GM21723 (cell line): Measurements from ENCODE around the gene IQCM.
"Not testable (repeated sequence)": the region's sequence is repeated elsewhere in the genome, so short reads cannot be mapped to it uniquely, and the experiment has no call there.

Experiments used
- ATAC-seq: cut with Tn5 transposase; IDR thresholded peaks from one replicate; pipeline ENCODE4 v1.9.1; 2021; ENCODE audit warnings: mild to moderate bottlenecking, moderate library complexity; ENCODE audit not compliant: unreplicated experiment

Gene IQCM

GRCh38 chr4:149493492-149493891 is 322.2 kb downstream of the IQCM start:
- no peak for ATAC-seq

- ATAC-seq, result no peak
These were observed 326.3 kb downstream of the IQCM start for GRCh38 chr4:149489321-149489720.

- ATAC-seq, result no peak
These were observed 328.8 kb downstream of the IQCM start for GRCh38 chr4:149486861-149487260.

DNA sequence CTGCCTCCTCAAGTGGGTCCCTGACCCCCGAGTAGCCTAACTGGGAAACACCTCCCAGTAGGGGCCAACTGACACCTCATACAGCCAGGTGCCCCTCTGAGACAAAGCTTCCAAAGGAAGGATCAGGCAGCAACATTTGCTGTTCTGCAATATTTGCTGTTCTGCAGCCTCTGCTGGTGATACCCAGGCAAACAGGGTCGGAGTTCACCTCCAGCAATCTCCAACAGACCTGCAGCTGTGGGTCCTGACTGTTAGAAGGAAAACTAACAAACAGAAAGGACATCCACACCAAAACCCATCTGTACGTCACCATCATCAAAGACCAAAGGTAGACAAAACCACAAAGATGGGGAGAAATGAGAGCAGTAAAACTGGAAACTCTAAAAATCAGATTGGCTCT is 347.0 kb downstream of the IQCM start:
- not testable (repeated sequence) for ATAC-seq

DNA sequence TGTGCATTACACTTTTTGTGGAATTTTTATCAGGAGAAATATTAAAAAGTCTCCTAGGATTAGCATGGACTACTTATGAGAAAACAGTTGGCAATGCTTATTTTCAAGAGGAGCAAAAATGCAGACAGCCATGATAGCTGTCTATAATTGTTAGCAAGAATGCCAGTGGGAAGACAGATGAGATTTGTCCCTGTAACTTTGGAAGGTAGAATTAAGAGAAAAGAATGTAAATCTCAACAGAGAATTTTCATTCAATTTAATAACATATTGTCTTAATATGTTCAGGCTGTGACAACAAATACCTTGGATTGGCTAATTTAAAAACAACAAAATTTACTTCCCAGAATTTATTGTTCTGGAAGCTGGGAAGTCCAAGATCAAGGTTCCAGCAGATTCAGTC is 349.2 kb downstream of the IQCM start:
- no peak for ATAC-seq

DNA sequence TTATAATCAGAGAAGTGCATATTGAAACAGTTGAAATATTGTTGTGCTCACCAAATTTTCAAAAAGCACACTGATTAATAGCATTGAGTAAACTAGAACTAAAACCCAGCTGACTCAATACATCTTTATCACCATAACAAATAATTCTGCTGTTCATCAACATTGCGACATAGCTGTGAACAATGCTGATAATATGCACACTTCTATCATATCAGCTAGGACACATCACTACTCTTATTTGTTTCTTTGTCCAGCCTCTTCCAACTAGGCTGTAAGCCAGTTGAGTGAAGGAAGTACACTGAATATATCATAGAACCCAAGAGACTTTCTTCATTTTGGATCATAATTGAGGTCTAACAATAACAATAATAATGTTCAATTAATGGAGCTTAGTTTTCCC is 349.7 kb downstream of the IQCM start:
- no peak for ATAC-seq

- no peak for ATAC-seq
These were observed 372.1 kb downstream of the IQCM start for GRCh38 chr4:149443537-149443936.

DNA sequence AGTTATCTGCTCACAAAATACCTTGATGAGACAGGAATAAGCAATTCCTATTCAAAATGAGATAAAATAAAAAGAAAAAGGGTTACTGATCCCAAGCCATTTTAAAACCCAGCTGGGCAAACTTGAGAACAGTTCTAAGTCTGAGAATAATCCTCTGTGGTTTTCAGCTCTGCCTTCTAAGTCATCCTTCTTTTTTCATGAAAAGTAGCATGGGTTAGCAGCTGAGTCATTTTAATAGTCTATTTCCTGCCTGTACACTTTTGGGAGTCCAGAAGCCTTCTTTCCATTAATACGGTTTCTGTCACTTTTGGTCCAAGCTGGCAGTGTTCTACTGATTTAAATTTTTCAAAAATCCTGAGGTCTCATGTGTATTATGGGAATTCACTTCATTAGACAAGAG is 374.3 kb downstream of the IQCM start:
- ATAC-seq, result no peak

GRCh38 chr4:149426461-149426860 is 389.2 kb downstream of the IQCM start:
- no peak for ATAC-seq

DNA sequence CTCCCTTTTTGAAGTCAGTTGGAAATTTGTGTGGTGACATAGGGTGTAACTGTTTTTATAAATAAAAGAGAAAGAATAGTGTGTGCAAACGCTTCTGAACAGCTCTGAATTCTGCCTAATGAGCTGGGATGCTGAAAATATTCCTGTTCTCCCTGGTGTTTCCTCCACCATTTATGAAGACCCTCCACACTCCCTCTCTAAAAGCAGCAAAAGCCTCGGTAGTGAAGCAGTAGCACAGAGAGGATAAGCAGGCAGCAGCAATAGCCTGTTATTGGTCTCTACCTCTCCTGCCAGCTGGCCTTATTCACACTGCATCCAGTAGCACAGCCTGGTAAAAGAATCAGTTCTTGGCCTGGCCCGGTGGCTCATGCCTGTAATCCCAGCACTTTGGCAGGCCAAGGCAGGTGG is 406.1 kb downstream of the IQCM start:
- no peak for ATAC-seq

DNA sequence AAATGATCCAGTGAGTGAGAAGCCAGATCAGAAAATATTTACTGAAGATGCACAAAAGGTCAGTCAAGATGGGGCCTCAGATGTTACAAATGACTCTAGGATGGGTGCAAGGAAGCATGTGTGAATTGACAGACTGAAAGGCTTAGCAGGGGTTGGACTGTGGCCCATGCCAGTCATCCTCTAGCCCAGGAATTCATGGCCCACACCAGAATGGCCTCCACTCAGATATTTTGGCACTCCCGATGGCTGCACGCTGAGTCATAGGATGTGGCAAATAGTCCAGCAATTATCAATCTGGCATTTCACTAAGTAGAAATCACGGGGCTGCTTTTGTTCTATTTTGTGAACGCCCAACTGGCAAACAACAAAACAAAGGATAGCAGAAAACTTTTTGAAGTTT is 406.5 kb downstream of the IQCM start:
- ATAC-seq, result no peak

GRCh38 chr4:149404143-149404542 is 411.5 kb downstream of the IQCM start:
- no peak for ATAC-seq

DNA sequence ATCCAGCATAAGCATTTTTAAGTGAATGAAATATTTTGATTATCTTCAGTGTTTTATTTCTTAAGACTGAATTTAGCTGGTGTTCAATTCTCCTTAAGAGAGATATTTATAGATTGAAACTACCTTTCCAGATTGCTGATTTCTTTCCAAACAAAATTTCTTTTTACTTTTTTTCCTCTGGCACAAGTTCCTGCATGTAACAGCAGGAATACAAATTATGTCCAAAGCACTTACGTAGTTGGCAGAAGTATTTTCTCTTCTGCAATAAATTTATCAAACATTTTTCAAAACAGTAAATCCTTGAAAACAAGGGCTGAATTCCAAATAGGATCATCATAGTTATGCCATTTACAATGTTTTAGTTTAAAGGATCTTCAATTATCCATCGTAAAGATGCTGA is 412.6 kb downstream of the IQCM start:
- no peak for ATAC-seq

DNA sequence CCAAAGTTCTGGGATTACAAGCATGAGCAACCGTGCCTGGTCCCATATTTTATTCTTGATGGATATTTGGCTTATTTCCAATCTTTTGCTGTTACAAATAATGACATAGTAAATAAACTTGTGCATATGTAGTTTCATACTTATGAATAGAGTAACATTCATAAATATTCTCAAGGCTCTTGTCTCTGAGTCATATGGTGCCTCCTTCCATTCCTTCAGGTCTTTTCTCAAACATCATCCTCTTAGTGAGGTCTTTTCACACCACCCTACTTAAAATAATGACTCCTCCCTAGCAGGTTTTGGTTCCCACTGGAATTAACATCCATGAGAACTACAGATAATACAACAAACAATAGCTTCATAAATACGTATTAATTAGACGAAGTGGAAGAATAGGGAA is 416.6 kb downstream of the IQCM start:
- no peak for ATAC-seq

- peak; percentile 82 for ATAC-seq
These were observed 444.7 kb downstream of the IQCM start for GRCh38 chr4:149370785-149371420.

- ATAC-seq, result no peak
These were observed 445.6 kb downstream of the IQCM start for GRCh38 chr4:149370002-149370401.

DNA sequence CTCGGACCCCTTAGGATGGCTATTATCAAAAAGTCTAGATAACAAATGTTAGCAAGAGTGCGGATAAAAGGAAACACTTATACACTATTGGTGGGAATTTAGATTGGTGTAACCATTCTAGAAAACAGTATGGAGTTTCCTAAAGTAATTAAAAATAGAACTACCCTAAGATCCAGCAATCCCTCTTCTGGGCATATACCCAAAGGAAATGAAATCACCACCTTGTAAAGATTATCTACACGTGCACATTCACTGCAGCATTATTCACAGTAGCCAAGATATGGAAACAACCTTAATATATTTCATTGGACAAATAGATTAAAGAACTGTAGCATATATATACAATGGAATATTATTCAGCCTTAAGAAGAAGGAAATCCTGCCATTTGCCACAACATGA is 462.4 kb downstream of the IQCM start:
- ATAC-seq, result no peak

DNA sequence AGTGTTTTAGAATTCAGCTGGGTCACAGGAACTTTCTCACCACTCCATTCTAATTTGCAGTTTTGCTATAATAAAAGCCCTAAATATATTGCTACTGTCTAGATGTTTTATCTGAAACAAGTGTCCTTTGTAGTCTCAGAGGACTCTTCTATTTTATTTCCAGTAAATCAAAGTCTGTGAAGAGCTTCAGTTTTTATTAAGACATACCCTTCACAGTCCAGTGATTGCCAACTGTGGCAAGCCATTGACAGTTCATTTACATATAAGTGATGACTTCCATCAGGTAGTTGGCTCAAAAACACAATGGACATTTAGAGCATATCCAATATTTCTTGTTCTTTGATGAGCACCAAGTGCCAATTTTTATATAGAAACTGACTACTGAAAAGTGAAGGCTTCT is 466.1 kb downstream of the IQCM start:
- ATAC-seq, result no peak

DNA sequence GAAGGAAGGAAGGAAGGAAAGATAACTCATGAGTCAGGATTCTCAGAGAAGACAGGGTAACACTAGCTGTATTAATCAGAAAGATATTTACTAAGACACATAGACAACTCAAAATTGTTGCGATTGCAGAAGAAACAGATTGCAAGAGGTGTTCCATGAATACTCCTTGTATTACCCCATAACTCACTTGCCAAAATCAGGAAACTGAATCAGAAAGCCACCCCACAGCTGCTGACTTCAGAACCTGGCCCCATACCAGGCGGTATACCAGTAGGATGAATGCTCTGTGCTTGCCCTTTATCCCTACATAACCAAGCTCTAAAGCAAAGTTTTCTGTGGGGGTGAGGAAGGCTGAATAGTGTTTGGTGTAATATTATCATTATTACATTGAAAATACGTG is 468.5 kb downstream of the IQCM start:
- no peak for ATAC-seq

- ATAC-seq, result no peak
These were observed 470.2 kb downstream of the IQCM start for GRCh38 chr4:149345424-149345823.

DNA sequence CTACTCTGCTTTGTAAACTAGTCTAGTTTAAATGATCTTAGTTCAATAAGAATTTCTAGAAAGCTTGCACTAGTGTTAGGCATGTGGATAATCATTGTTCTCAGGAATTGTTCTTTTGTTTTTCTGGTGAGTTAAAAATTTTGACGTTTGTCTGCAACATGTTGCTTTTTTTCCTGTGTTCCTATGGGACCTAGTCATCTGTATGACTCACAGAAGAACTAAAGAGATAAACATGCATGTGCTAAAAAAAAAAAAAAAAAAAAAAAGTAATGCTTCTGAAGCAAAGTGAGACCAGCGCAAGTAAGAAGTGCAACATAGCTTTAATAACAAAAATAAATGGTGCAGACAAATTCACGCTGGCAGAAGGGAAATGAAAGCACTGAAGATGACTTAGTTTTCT is 471.2 kb downstream of the IQCM start:
- no peak for ATAC-seq

GRCh38 chr4:149343614-149344013 is 472.0 kb downstream of the IQCM start:
- no peak for ATAC-seq

DNA sequence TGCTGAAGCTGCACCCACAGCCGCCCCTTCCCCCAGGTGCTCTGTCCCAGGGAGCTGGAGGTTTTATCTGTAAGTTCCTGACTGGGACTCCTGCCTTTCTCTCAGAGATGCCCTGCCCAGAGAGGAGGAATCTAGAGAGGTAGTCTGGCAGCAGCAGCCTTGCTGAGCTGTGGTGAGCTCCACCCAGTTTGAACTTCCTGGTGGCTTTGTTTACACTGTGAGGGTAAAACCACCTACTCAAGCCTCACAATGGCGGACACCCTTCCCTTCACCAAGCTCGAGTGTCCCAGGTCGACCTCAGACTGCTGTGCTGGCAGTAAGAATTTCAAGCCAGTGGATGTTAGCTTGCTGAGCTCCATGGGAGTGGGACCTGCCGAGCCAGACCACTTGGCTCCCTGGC is 474.5 kb downstream of the IQCM start:
- not testable (repeated sequence) for ATAC-seq
